Measurements from ENCODE around the gene ASB13.
"Not testable (repeated sequence)": the region's sequence is repeated elsewhere in the genome, so short reads cannot be mapped to it uniquely, and the experiment has no call there.

ASB13 gene

GRCh38 chr10:5595994-5596471 is 70.4 kb downstream of the ASB13 start:
- peak; percentile 75 for DNase-seq (ENCODE audit: extremely low read depth, low read depth)
- H3K4me3 ChIP-seq (replicated peaks; ENCODE audit: low read depth, low read length) = peak overlapping the region; percentile 36
- no peak for TF ChIP-seq CTCF (IDR thresholded peaks at IDR 0.05; ENCODE audit: low read depth, low read length, missing control alignments)

DNA sequence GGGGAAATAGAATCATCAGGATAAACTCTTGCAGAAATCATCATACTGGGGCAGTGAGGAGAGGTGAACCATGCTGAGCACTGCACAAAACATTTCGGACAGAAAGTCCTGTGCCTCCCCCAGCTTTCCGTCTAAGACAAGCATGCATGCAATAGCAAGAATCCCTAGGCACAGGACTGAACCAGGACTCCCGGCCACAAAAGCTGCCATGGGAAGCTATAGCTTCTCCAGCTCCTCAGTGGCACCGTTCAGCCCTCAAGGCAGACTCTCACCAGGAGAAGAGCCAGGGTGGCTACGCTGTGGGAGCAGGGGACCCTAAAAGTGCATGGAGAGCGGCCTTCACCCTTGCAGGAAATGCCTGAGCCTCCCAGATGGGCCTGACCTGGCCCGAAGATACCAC is 70.8 kb downstream of the ASB13 start:
- no peak for DNase-seq (ENCODE audit: extremely low read depth, low read depth)
- no peak for TF ChIP-seq CTCF (IDR thresholded peaks at IDR 0.05; ENCODE audit: low read depth, low read length, missing control alignments)
- peak overlapping the region; percentile 36 for H3K4me3 ChIP-seq (replicated peaks; ENCODE audit: low read depth, low read length)

DNA sequence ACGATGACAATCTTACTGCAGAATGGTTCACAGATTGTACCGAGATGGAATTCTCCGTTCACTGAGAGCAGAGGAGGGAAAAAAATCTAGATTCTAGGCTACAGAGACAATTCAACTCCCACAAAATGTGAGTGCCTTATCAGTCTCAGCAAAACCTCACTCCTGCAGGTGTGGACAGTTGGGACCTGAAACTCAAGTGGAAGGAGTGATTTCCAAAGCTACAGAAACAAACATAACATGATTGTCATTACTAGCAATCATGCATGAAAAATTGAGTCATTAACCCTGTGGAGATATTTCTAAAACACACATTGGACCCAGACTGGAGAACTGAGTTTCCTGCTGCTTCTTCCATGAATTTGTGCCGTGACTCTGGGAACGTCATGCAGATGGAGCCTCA is 71.3 kb downstream of the ASB13 start:
- DNase-seq (ENCODE audit: extremely low read depth, low read depth) = no peak
- H3K4me3 ChIP-seq (replicated peaks; ENCODE audit: low read depth, low read length) = peak overlapping the region; percentile 36
- no peak for TF ChIP-seq CTCF (IDR thresholded peaks at IDR 0.05; ENCODE audit: low read depth, low read length, missing control alignments)

DNA sequence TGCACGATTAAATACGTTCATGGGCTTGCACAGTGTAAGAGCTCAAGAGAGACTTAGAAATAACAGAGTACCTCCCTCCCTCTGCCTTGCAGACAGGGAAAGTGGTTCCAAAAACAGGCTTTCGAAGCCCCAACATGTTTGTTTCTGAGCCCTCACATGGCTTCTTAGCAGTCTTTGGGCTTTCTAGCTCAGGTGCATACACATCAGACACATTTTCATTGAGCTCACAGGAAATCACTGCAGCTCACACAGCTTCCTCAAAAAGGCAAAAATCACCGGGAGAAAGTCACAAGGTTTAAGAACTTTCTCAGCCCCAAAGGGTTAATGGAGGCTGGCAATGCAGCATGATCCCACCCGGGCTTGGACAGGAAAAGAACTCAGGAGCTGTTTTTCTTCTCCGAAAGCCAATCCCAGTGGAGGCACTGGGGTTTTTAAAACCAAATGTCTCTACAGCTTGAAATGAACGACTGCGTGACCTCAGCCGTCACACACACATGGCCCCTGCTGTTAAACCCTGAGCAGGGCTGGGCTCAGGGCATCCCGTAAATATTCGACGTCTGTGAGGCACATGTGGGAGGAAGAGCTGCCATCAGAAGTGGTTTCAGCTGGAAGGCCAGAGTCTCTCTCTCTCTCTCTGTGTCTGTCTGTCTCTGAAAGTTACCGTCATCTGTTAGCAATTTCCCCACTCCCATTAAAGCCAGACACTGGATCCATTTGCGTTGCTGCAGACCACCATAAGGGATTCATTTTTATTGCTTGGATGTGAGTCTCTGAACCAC is 71.9 kb downstream of the ASB13 start:
- H3K4me3 ChIP-seq (replicated peaks; ENCODE audit: low read depth, low read length) = no peak overlapping the region; the same call in none of the 2 replicates
- peak; percentile 98 for DNase-seq (ENCODE audit: extremely low read depth, low read depth)
- TF ChIP-seq CTCF (IDR thresholded peaks at IDR 0.05; ENCODE audit: low read depth, low read length, missing control alignments) = no peak

- H3K4me3 ChIP-seq (replicated peaks; ENCODE audit: low read depth, low read length); DNase-seq (ENCODE audit: extremely low read depth, low read depth): not testable (repeated sequence)
Measured at GRCh38 chr10:5593347-5593746, 73.0 kb downstream of the ASB13 start.

DNA sequence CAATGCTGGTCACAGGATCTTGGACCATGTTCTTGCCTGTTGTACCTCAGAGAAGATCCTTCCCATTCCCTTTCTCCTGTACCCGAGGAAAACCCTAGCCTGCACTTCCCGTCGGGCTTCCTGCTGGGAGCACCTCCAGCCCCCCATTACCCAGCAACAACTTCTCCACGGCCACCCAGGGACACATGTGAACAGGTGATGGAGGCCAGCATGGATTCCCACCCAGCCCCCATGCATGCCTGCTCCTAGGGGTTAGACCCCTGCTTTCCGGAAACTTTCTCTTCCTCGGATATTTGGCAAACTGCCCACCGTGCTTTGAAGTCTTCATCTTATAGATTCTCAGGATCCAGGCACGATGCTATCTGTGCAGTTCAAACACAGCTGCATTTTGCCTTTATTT is 74.3 kb downstream of the ASB13 start:
- H3K4me3 ChIP-seq (replicated peaks; ENCODE audit: low read depth, low read length) = no peak overlapping the region
- no peak for DNase-seq (ENCODE audit: extremely low read depth, low read depth)
- no peak for TF ChIP-seq CTCF (IDR thresholded peaks at IDR 0.05; ENCODE audit: low read depth, low read length, missing control alignments)

GRCh38 chr10:5591336-5591824 is 75.0 kb downstream of the ASB13 start:
- TF ChIP-seq CTCF (IDR thresholded peaks at IDR 0.05; ENCODE audit: low read depth, low read length, missing control alignments) = no peak
- no peak for DNase-seq (ENCODE audit: extremely low read depth, low read depth)
- no peak overlapping the region for H3K4me3 ChIP-seq (replicated peaks; ENCODE audit: low read depth, low read length)
